ENCODE measurements around the gene RCSD1. TPM values are rescaled to one million over a fixed set of nuclear protein-coding genes. Genes with fewer than 3 reads are reported as not detected.

RCSD1 gene
- total and polyA plus RNA-seq, 2 donors (not counting 3 experiments of a cell fraction or from before 2014, with no cell fraction given): 0.08 to 1.00 TPM

DNA sequence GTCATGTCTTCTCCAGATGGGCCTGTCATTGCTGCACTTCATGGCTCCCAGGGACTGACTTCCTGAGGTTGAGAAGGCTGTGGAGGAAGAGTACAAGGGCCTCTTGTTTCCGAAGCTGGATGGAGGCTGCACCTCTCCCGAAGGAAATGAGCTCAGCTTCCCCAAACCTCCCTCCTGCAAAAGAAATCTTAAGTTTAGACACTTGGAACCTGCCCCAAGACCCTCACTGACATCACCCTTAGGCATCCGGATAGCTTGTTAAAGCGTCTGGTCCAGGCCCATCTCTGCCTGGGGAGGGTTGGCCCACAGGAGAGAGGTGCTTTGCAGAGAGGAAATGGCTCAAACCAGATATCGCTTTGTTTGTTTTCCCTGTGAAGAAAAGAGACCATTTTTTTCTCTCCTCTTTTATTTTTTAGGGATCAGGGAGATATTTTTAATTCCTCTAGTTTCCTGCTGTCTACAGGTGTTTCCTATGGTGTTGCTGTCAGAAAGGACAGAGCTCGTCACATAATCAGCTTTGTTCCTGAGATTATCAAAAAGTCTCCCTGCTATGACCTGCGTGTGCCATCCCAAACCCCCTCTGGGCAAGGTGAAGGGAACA, 25.0 kb downstream of the RCSD1 start:
- POLR2A ChIA-PET: interaction anchor here (0.7 kb wide), 1 partner anchor 53 kb away, joined by 3 read pairs; no protein-coding TSS in a partner anchor
- Histone ChIP-seq H3K4me2 (ENCODE audit: insufficient read depth, low read length) (peak overlapping the region; percentile 44), H3K4me1 (ENCODE audit: control insufficient read depth, extremely low read depth, insufficient read depth, low read length) (peaks cover 16% of the 10 kb centered on the region), H3K27me3 (ENCODE audit: control insufficient read depth in 2 of 2, insufficient read depth in 2 of 2, low read length in 2 of 2) (peaks cover 3 to 5% of the 10 kb centered on the region in 2 experiments), H4K20me1 (replicated peaks; ENCODE audit: control insufficient read depth, extremely low read depth, insufficient read depth, low read length) (no peaks in the 10 kb centered on the region), H3K79me2 (ENCODE audit: control insufficient read depth, insufficient read depth, low read length) (no peaks in the 10 kb centered on the region), H3K9ac (replicated peaks; ENCODE audit: extremely low read depth, insufficient read depth, low read length) (no peak overlapping the region), H3K9me1 (replicated peaks; ENCODE audit: control insufficient read depth, extremely low read depth, insufficient read depth, low read length) (no peaks in the 10 kb centered on the region), H2AFZ (ENCODE audit: low read depth, low read length) (no peak overlapping the region), H3K4me3 (replicated peaks in 1 of 3; ENCODE audit: insufficient read depth in 1 of 3, low read depth in 1 of 3, low read length in 3 of 3) (no peak overlapping the region), H3K27ac (ENCODE audit: insufficient read depth, low read depth, low read length) (peak overlapping the region; percentile 61), H3K36me3 (ENCODE audit: control insufficient read depth in 2 of 2, extremely low read depth in 1 of 2, insufficient read depth in 2 of 2, low read length in 2 of 2) (no peaks in the 10 kb centered on the region), H3K9me3 (replicated peaks; ENCODE audit: control insufficient read depth, insufficient read depth, low read length) (no peaks in the 10 kb centered on the region)
- DNase-seq (ENCODE audit: low read depth, low spot score) (peak; percentile 89), FAIRE-seq (peak; percentile 93)
- TF ChIP-seq GATA2 (IDR thresholded peaks at IDR 0.05; ENCODE audit: insufficient read depth, insufficient read length, low read depth, low read length) (peak; percentile 40), MYC (IDR thresholded peaks at IDR 0.05; ENCODE audit: low read depth, low read length) (no peak), POLR2A (IDR thresholded peaks at IDR 0.05; ENCODE audit: low read depth, low read length) (no peak), POLR2AphosphoS5 (IDR thresholded peaks at IDR 0.05; ENCODE audit: insufficient read depth, low read depth, low read length) (no peak), FOS (IDR thresholded peaks at IDR 0.05; ENCODE audit: borderline replicate concordance, insufficient read depth, low read length) (no peak), JUN (IDR thresholded peaks at IDR 0.05; ENCODE audit: borderline replicate concordance, insufficient read depth, insufficient read length, low read depth) (peak; percentile 4), EZH2 (IDR thresholded peaks at IDR 0.05; ENCODE audit: borderline replicate concordance, low read depth, low read length, severe bottlenecking) (no peak)
- TF ChIP-seq, protein P1, sequence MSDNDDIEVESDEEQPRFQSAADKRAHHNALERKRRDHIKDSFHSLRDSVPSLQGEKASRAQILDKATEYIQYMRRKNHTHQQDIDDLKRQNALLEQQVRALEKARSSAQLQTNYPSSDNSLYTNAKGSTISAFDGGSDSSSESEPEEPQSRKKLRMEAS (IDR thresholded peaks at IDR 0.05; ENCODE audit: insufficient read depth, insufficient read length): no peak
- TF ChIP-seq, protein P2, sequence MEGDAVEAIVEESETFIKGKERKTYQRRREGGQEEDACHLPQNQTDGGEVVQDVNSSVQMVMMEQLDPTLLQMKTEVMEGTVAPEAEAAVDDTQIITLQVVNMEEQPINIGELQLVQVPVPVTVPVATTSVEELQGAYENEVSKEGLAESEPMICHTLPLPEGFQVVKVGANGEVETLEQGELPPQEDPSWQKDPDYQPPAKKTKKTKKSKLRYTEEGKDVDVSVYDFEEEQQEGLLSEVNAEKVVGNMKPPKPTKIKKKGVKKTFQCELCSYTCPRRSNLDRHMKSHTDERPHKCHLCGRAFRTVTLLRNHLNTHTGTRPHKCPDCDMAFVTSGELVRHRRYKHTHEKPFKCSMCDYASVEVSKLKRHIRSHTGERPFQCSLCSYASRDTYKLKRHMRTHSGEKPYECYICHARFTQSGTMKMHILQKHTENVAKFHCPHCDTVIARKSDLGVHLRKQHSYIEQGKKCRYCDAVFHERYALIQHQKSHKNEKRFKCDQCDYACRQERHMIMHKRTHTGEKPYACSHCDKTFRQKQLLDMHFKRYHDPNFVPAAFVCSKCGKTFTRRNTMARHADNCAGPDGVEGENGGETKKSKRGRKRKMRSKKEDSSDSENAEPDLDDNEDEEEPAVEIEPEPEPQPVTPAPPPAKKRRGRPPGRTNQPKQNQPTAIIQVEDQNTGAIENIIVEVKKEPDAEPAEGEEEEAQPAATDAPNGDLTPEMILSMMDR (IDR thresholded peaks at IDR 0.05; ENCODE audit: extremely low read depth in 1 of 2, insufficient read depth in 1 of 2, low read depth in 1 of 2, low read length in 2 of 2): no peak
- CTCF ChIA-PET: interaction anchor here (0.7 to 1.5 kb wide), 7 partner anchors 14 to 61 kb away, joined by 3 to 7 read pairs (median 3); no protein-coding TSS in a partner anchor
- intact Hi-C loops (cut with micrococcal nuclease) (loop anchor here (2.0 to 5.0 kb wide), 2 partner anchors 34 to 38 kb away; no protein-coding TSS in a partner anchor), dilution Hi-C loops (cut with MboI; ENCODE audit: extremely low pct_ligation_motif_present, low sequenced_read_pairs) (no loop called here)
- no TSS peak for BruUV-seq (replicated peaks)
